C1 segment of cervical spinal cord (tissue), 14 donors: ENCODE data around the gene BNIP3.
"Not testable (repeated sequence)": the region's sequence is repeated elsewhere in the genome, so short reads cannot be mapped to it uniquely, and the experiment has no call there.

ENCODE experiments used
- DNase-seq, 14 donors: peaks; one replicate each; lab custom pipeline; 2025; lab: John Stamatoyannopoulos, UW

Gene BNIP3

DNA sequence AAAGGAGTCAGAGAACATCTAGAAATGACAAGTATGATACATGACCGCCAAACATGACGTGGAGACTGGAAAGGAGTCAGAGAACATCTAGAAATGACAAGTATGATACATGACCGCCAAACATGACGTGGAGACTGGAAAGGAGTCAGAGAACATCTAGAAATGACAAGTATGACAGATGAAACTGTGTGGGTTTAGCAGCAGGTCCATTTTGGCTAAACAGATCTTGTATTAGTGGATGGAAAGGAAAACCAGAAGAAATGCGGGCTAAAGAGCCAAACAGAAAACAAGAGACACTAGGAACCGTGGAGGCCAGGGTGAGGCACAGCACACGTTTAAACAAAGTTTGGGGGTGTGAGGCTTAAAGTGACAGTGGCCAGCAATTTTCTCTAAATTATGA, 31.8 kb downstream of the BNIP3 start:
- DNase-seq = not testable (repeated sequence)

DNA sequence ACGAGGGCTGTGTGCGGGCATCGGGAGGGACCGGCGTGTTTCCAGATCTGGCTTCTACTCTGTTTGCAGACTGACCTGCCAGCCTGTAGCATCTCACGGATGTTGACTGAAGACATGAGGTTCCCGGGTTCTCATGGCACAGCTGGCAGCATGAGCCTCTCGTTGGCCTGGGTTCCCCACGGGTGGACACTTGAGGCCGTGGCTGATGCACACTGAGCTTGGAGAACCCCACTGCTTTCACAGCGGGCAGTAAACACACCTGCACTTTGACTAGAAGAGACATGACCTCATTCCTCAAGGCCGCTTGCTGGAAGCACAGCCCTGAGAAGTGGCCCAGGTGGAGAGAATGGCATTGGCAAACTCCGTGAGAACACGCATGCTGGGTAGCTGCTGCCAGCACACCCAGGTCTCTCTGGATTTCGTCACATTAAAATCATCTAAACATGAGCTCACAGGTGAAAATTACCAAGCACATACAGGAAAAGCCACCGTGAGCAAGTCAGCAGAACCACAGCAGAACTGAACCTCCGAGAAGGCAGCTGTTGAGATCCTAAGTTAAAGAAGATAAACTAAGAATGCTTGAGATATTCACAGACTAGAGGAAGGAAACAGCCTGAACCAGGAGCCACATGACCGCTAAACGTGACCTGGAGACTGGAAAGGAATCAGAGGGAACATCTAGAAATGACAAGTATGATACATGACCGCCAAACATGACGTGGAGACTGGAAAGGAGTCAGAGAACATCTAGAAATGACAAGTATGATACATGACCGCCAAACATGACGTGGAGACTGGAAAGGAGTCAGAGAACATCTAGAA, 32.5 kb downstream of the BNIP3 start:
- DNase-seq = peak in 1 of 14 donors; percentile 37

DNA sequence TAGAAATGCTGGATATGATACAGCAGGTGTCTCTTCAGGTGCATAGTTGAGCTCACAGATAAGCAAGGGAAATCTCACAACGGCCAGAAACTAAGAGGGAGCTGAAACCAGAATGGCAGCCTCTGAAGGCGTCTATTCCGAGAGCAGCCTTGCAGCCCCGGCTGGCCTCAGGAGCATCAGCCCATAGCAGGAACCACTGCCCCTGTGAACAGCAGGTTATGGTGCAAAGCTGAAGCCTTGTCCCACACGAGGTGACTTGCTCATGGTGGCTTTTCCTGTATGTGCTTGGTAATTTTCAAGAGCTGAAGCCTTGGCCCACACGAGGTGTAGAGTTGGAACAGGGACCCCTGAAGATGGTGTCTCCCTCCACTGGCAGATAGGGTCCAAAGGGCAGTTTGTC, 33.2 kb downstream of the BNIP3 start:
- DNase-seq = no peak

DNA sequence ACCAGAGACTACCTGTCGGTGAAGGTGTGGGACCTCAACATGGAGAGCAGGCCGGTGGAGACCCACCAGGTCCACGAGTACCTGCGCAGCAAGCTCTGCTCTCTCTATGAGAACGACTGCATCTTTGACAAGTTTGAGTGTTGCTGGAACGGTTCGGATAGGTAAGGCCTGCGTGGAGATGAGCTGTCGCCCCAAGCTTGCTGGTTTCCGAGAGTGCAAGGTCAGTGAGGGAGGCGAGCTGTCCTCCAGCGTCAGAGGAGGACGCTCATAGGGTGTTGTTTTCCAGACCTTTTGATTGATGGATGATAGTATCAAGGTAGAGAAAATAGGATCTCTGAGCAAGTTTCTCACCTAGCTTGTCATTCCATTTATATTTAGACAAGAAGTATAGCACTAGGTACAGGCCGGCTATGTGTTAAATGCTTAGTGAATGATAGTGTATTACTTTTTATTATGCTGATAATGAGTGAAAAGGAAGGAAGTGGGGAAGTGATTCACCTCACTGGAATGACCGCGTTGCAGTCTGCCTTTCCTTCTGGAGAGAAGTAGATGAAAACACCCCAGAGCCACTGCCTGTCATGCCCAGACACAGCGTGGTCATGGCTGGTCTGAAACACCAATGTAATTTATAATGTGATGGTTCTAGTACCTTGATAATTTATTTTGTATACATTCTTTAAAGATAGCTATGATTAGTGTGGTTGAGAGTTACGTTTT, 33.9 kb downstream of the BNIP3 start:
- DNase-seq = no peak

DNA sequence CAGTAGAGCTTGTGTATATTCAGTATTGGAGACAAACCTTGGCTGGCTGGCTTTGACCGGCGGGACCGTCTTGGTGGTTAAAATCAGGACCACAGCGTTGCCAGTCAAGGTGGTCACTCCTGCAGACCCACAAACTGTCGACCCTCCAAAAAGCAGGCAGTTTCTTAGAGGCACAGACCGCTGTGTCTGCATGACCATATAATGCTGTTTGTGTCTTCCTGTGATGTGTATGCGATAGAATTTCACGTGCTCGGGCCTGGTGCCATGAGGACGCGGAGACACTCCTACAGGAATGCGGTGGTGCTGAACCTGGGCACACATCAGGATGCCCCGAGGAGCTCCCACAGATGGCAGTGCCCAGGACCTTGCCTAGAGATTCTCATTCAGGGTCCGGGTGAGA, 34.8 kb downstream of the BNIP3 start:
- no peak for DNase-seq

DNA sequence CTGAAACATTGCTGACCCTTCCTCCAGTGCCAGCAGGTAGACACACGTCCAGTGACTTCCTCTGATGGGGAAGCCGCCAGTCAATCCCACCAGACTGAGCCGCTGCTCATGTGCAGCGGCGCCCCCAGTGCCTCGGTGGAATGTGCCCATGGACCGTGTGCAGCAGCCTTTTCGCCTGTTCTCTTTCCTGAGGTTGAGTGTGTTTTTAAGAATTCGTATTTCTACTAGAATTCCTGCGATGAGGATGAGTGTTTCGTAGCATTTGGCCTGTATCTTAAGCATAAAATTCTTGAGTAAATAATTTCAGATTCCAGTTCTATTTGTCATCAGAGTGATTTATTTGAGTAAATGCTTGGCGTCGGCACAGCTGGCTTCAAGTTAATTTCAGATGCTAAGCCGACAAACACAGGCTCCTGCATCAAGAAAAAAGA, 35.4 kb downstream of the BNIP3 start:
- no peak for DNase-seq

DNA sequence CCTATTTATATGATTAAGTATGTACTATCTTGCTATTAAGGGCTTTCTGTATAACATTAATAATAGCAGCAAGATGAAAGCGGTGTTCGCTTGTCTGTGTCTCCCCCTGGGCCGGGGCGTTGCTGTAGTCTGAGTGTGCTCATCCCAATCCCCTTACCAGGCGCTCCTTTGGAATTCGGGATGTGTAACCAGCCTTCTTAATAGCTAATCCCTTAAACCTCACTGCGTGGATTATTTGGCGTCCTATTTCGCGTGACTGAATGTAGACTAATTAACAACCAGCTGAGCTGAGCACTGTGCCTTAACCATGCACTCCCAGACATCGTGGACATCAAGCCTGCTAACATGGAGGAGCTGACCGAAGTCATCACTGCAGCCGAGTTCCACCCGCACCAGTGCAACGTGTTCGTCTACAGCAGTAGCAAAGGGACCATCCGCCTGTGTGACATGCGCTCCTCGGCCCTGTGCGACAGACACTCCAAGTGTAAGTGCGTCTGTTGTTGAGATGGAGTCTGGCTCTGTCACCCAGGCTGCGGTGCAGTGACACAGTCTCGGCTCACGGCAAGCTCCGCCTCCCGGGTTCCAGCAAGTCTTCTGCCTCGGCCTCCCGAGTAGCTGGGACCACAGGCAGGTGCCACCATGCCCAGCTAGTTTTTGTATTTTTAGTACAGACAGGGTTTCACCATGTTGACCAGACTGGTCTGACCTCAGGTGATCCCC, 36.6 kb downstream of the BNIP3 start:
- DNase-seq = no peak

DNA sequence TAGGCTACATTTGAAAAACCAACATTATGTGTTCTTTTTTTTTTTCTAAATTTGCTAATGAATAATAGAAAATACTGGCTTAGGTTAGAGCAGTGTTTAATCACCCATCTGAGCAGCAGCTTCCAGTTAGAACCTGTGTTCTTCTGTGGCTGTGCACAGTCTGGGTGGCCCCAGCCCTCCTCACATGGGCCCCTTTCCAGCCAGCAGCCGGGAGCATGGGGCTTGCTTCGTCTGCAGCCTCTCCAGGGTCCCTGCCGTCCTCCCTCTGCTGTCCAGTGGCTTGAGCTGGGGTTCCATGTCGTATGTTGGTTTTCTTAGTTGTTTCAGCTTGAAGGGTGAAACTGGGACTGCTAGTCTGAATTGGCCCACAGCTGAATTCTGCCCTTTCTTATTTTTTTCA, 37.3 kb downstream of the BNIP3 start:
- no peak for DNase-seq

DNA sequence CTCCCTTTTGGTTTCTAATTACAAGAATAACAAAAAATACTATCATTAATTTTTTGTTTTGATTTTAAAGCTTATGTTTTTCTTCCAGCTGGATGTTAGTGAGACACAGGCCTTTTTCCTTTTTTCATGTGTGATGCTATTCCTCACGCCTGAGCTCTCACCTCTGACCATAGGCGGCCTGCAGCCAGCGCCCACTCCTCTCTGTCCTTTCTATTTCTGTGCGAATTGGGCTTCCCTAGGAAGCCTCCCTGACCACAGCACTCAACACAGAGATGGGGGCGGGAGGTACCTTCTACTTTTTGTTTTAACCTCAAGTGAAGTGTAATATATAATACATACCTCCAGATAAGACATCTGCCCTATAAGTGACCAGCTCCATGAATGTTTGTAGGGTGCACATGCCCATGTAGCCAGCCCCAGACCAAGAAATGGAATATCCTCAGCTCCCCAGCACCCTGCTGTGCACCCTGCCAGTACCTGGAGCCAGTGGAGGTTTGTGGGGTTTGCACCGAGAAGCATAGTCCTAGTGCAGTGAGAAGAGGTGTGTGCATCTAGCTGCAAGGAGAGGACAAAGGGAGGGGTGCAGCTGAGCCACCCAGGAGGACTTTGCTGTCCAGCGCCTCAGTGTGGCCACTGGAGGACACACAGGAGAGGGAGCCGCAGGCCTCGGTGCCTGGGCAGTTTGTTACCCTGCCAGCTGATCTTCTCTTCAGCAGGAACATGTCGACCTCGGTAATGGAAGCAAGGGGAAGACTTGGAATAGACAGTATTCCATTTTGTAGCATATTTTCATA, 38.5 kb downstream of the BNIP3 start:
- DNase-seq = peak in 2 of 14 donors; percentile 5 to 58

DNA sequence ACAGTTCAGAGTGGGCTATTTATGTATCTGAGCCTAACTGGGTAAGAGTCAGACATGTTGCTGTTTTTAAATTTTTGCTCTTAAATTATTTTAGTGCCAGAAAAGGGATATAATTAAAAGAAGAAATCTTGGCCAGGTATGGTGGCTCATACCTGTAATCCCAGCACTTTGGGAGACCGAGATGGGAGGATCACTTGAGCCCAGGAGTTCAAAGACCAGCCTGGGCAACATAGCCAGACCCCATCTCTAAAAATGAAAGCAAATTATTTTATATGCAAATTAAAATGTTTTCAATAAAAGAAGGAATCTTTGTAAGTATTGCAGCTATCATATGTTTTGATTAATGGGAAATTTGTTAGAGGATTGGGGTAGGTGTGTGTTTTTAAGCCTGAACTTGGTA, 39.3 kb downstream of the BNIP3 start:
- no peak for DNase-seq

DNA sequence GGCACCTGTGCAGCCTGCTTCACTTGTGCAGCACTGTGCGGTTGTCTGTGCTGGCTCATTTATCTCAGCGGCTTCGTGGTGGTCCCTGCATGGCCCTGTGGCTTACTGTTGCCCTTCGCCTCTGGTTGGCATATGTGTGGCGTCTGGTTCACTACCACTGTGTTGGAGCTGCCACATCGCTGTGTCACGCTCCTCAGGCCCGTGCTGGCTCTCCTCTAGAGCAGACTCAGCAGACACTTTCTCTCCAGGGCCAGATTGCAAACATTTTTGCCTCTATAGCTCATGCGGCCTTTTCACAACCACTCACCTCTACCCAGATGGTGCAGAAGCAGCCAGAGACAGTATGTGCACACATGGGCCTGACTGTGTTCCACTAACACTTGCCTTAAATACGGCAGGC, 43.0 kb downstream of the BNIP3 start:
- DNase-seq = peak in 1 of 14 donors; percentile 77

DNA sequence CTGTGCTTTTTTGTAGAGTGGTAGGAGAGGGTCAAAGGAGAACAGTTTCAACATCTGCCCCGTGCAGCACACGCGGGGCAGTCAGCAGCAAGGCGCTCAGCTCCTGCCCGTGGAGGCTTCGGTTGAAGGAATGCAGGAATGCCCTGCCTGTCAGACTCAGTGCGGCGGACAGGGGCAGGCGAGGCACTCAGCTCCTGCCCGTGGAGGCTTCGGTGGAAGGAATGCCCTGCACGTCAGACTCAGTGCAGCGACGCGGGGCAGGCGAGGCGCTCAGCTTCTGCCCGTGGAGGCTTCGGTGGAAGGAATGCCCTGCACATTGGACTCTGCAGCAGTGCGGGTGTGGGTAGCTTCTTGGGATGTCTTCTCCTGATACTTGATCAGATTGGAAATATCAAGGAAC, 43.9 kb downstream of the BNIP3 start:
- no peak for DNase-seq

DNA sequence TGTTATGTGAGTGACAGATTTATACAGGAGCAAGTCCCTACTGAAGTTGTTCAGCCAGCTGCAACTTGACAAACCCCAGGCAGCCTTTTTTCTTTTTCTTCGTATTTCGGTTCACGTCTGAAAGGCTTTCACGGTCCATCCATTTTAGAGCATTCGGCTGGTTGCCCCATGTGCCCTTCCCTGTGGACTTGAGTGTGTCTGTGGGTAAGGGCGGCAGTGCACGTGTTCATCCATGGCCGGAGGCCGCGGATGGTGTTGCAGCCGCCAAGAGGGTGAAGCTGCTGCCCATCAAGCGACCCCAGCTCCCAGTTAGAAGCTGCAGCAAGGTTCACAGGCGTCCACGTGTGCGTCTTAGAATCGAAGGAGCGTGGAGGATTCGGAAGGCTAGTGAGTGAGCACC, 45.0 kb downstream of the BNIP3 start:
- DNase-seq = no peak

DNA sequence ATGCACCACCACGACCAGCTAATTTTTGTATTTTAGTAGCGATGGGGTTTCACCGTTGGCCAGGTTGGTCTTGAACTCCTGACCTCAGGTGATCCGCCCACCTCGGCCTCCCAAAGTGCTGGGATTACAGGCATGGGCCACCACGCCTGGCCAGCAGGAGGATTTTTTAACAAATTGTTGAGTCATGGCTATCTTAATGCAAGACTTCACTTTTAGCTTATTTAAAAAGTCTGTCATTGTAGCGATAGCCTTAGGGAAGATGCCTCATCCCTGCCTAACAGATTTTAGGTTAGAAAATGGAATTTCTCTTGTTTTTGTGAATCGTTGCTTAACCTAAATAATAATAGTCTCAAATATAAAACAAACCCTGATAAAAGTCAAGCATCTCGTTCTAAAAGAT, 45.4 kb downstream of the BNIP3 start:
- no peak for DNase-seq

DNA sequence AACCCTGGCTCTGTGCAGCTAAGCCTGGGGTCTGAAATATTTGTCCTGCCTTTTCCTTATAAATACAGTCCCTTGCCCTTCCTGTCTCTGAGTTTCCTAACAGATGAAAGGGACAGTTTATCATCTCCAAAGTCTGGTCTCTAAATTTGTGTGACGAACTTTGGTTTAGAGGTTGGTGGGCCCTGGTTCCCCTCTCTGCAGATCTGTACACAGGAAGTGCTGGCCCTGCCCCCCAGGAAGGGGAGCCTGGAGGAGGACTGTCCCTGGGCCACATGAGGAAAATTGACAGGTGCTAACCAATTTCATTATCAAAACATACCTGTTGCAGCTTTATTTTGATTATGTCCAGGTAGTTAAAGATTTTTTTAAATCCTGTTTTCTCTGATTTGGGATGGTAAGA, 46.5 kb downstream of the BNIP3 start:
- DNase-seq = no peak

DNA sequence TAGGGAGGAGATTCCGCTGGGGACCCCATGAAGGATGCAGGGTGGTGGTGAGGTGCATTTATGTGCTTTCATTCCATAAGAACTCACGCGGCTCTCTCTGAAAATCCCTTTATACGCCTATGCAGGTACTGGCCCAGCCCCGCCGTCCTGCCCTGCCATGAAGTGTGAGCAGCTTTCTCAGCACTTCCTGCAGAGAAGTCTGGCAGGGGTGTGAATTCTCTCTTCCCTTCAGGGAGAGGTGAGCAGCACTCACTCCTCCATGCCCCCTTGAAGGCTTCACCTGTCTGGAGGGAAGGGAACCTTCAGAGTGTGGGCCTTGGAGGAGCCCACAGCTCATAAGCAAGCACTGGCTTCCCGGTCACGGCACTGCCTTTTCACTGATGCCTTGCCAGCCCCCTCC, 47.0 kb downstream of the BNIP3 start:
- peak in 1 of 14 donors; percentile 22 for DNase-seq

DNA sequence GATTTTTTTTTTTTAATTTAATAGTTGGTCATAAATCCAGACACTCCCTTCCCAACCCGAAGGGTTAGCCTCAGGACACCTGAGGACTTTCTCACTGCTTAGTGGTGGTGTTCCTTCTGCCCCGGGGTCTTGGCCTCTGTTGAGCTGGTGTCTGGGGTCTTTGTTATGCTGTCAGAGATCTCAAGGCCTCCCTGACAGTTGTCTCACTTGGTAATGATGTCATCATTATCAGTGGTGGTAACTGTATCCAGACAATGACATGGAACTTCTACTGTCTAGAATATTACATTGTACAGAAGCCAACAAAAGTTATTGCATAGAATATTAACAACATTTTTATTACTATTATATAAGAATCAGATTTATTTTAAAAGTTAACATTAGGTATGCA, 48.0 kb downstream of the BNIP3 start:
- DNase-seq = no peak

DNA sequence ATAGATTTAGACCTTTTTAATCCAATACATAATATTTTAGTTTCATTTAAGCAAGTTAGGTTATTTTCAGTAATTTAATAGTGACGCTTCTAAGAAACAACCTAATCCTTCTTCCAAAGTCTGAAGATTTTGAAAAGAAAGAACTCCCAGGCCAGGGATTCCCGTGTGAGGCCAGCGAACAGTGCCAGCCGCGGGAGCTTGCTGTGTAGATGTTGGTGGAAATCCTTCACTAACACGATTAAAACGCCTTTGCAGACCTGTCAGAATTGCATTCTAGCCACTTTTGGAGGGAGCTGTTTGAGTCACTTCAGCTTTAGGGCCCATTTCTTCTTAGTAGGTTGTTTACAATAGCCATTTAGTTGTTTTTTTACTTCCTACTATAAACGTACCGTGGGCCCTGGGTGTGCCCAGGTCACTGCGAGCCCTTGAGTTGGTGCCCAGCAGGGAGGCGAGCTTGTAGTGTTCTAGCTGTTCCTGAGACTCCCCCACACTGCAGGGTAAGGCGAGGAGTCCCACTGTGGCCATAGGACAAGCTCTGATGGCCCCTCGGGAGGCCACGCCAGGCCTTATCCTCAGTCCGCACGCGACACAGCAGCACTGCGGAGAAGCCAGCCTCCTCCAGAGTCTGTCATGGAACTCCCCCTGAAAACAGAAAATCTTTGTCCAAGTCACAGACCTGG, 48.6 kb downstream of the BNIP3 start:
- no peak for DNase-seq

DNA sequence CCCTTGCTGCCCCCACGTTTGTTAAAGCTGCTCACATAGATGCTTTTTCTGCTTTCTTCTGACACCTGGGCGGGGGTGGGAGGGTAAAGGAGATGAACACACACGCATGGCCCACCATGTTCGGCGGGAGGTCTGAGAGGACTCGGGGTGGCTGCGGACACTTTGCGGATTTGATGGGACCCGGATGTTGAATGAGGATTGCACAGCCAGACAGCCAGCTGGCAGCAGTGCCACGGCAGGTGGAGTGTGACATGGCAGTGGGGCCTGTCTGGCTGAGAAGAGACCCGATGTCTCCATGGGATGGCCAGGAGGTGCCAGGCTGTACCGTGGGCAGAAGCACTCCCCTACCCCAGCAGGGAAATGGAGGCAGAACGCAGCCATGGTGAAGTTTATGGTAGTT, 49.7 kb downstream of the BNIP3 start:
- DNase-seq = peak in 1 of 14 donors; percentile 64

DNA sequence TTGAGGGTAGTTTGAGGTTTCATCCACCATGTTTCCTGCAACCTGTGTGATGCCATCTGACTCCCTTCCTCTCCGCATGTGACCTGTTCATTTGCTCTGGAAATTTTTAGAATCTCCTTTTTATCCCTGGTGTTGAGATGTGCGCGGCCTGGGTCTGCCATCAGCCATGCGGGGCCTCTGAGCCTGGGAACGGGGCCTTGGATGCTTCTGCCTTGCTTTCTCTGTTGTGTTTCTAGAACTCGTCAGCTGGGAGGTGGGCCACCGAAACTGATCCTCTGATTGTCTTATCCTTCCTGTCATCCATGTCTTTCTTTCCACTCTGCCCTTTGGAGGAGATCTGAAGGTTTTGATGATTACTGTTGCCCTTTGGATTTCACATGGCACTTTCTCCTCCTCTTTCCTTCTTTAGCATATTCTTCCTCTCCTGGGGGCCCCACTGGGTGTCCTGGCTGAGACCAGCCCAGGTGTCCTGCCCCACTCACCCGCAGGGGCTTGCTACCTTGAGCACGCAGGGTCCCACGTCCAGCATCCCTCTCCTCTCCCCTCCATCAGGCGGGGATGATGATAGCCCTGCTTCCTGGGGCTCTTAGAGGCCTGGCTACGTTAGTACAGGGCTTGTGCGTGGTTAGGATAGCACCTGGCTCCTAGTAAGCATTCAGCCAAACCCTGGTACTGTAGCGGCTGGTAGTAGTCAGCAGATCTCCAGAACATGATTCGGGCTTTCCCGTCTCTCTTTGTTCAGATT, 51.0 kb downstream of the BNIP3 start:
- peak in 1 of 14 donors; percentile 46 for DNase-seq
